Measurements from ENCODE around the gene SLC4A1. TPM values are rescaled to one million over a fixed set of nuclear protein-coding genes. Genes with fewer than 3 reads are reported as not detected.
"Not testable (repeated sequence)": the region's sequence is repeated elsewhere in the genome, so short reads cannot be mapped to it uniquely, and the experiment has no call there.

SLC4A1 gene
- total RNA-seq, 1 experiment from 2014 or later: 0.04 TPM

GRCh38 chr17:44255915-44256314, 12.0 kb downstream of the SLC4A1 start:
- DNase-seq: no peak

GRCh38 chr17:44254361-44255095, 13.4 kb downstream of the SLC4A1 start:
- DNase-seq: no peak
- Histone ChIP-seq H3K9me3 (replicated peaks) (no peaks in the 10 kb centered on the region), H3K36me3 (no peaks in the 10 kb centered on the region), H3K4me1 (no peaks in the 10 kb centered on the region), H3K27ac (no peak overlapping the region), H3K4me3 (no peak overlapping the region), H3K27me3 (0 out of 2 replicates have a peak, but pooled peaks cover 13% of the 10 kb centered on the region)

More at GRCh38 chr17:44255915-44256314, 12.0 kb downstream of the SLC4A1 start:
- H3K27ac ChIP-seq: no peak overlapping the region
- H3K9me3 ChIP-seq (replicated peaks): no peaks in the 10 kb centered on the region
- no peaks in the 10 kb centered on the region for H3K4me1 ChIP-seq
- H3K4me3 ChIP-seq: no peak overlapping the region
- 0 out of 2 replicates have a peak, but pooled peaks cover 15% of the 10 kb centered on the region for H3K27me3 ChIP-seq
- no peaks in the 10 kb centered on the region for H3K36me3 ChIP-seq

- Histone ChIP-seq H3K9me3 (replicated peaks) (no peaks in the 10 kb centered on the region), H3K27ac (no peak overlapping the region), H3K36me3 (no peaks in the 10 kb centered on the region), H3K4me1 (0 out of 2 replicates have a peak, but pooled peaks cover 3% of the 10 kb centered on the region), H3K4me3 (no peak overlapping the region), H3K27me3 (0 out of 2 replicates have a peak, but pooled peaks cover 13% of the 10 kb centered on the region)
- DNase-seq: no peak
Measured at GRCh38 chr17:44253006-44253405, 14.9 kb downstream of the SLC4A1 start.

- no peak overlapping the region for H3K4me3 ChIP-seq
- no peaks in the 10 kb centered on the region for H3K9me3 ChIP-seq (replicated peaks)
- no peak for DNase-seq
- H3K27ac ChIP-seq: no peak overlapping the region
- H3K36me3 ChIP-seq: no peaks in the 10 kb centered on the region
- H3K4me1 ChIP-seq: peaks cover 22% of the 10 kb centered on the region
- 0 out of 2 replicates have a peak, but pooled peaks cover 7% of the 10 kb centered on the region for H3K27me3 ChIP-seq
Measured at GRCh38 chr17:44251062-44251461, 16.9 kb downstream of the SLC4A1 start.

- Histone ChIP-seq H3K27me3 (0 out of 2 replicates have a peak, but pooled peaks cover 5% of the 10 kb centered on the region), H3K4me3 (no peak overlapping the region), H3K27ac (no peak overlapping the region), H3K9me3 (replicated peaks) (no peaks in the 10 kb centered on the region), H3K36me3 (no peaks in the 10 kb centered on the region), H3K4me1 (peaks cover 28% of the 10 kb centered on the region)
- no peak for DNase-seq
Measured at GRCh38 chr17:44249501-44250246, 18.3 kb downstream of the SLC4A1 start.

GRCh38 chr17:44247876-44248736, 19.8 kb downstream of the SLC4A1 start:
- H3K27me3 ChIP-seq: no peaks in the 10 kb centered on the region
- no peak overlapping the region for H3K27ac ChIP-seq
- no peaks in the 10 kb centered on the region for H3K36me3 ChIP-seq
- no peak for DNase-seq
- no peak overlapping the region for H3K4me3 ChIP-seq
- H3K9me3 ChIP-seq (replicated peaks): no peaks in the 10 kb centered on the region
- H3K4me1 ChIP-seq: peaks cover 28% of the 10 kb centered on the region

- no peak overlapping the region for H3K4me3 ChIP-seq
- peak; percentile 64 to 71 for DNase-seq
- no peaks in the 10 kb centered on the region for H3K27me3 ChIP-seq
- peaks cover 28% of the 10 kb centered on the region for H3K4me1 ChIP-seq
- H3K27ac ChIP-seq: peak overlapping the region; percentile 1; the same call in 1 of the 2 replicates
- H3K9me3 ChIP-seq (replicated peaks): no peaks in the 10 kb centered on the region
- H3K36me3 ChIP-seq: no peaks in the 10 kb centered on the region
Measured at GRCh38 chr17:44247440-44247841, 20.5 kb downstream of the SLC4A1 start.

- Histone ChIP-seq H3K36me3 (no peaks in the 10 kb centered on the region), H3K4me1 (peaks cover 6% of the 10 kb centered on the region), H3K27ac (no peak overlapping the region), H3K4me3 (no peak overlapping the region), H3K27me3 (no peaks in the 10 kb centered on the region), H3K9me3 (replicated peaks) (no peaks in the 10 kb centered on the region)
- DNase-seq: no peak
Measured at GRCh38 chr17:44241106-44241624, 26.8 kb downstream of the SLC4A1 start.

- not testable (repeated sequence) for H3K36me3 ChIP-seq; DNase-seq; H3K4me1 ChIP-seq; H3K27me3 ChIP-seq; H3K4me3 ChIP-seq; H3K27ac ChIP-seq; H3K9me3 ChIP-seq (replicated peaks)
Measured at GRCh38 chr17:44237886-44238285, 30.0 kb downstream of the SLC4A1 start.

- H3K4me3 ChIP-seq: no peak overlapping the region
- no peak for DNase-seq
- H3K9me3 ChIP-seq (replicated peaks): no peaks in the 10 kb centered on the region
- H3K4me1 ChIP-seq: peaks cover 8% of the 10 kb centered on the region; the same call in 1 of the 2 replicates
- no peak overlapping the region for H3K27ac ChIP-seq
- no peaks in the 10 kb centered on the region for H3K36me3 ChIP-seq
- H3K27me3 ChIP-seq: peaks cover 4% of the 10 kb centered on the region; the same call in 1 of the 2 replicates
Measured at GRCh38 chr17:44236444-44236991, 31.4 kb downstream of the SLC4A1 start.

- Histone ChIP-seq H3K27me3 (peaks cover 4% of the 10 kb centered on the region; the same call in 1 of the 2 replicates), H3K36me3 (no peaks in the 10 kb centered on the region), H3K4me1 (peaks cover 8% of the 10 kb centered on the region; the same call in 1 of the 2 replicates), H3K9me3 (replicated peaks) (no peaks in the 10 kb centered on the region), H3K4me3 (no peak overlapping the region), H3K27ac (no peak overlapping the region)
- DNase-seq: no peak
Measured at GRCh38 chr17:44235583-44235936, 32.4 kb downstream of the SLC4A1 start.

GRCh38 chr17:44233582-44233981, 34.4 kb downstream of the SLC4A1 start:
- H3K9me3 ChIP-seq (replicated peaks): no peaks in the 10 kb centered on the region
- no peak overlapping the region for H3K27ac ChIP-seq
- H3K4me3 ChIP-seq: no peak overlapping the region
- H3K36me3 ChIP-seq: no peaks in the 10 kb centered on the region
- no peak for DNase-seq
- peaks cover 8% of the 10 kb centered on the region; the same call in 1 of the 2 replicates for H3K4me1 ChIP-seq
- H3K27me3 ChIP-seq: peaks cover 4% of the 10 kb centered on the region; the same call in 1 of the 2 replicates

GRCh38 chr17:44232061-44232460, 35.9 kb downstream of the SLC4A1 start:
- Histone ChIP-seq H3K4me3 (no peak overlapping the region), H3K27me3 (peaks cover 4% of the 10 kb centered on the region; the same call in 1 of the 2 replicates), H3K27ac (no peak overlapping the region), H3K4me1 (peaks cover 8% of the 10 kb centered on the region; the same call in 1 of the 2 replicates), H3K36me3 (no peaks in the 10 kb centered on the region), H3K9me3 (replicated peaks) (no peaks in the 10 kb centered on the region)
- DNase-seq: no peak

- Histone ChIP-seq H3K36me3 (no peaks in the 10 kb centered on the region), H3K9me3 (replicated peaks) (no peaks in the 10 kb centered on the region), H3K4me1 (peaks cover 8% of the 10 kb centered on the region; the same call in 1 of the 2 replicates), H3K27me3 (peaks cover 4% of the 10 kb centered on the region; the same call in 1 of the 2 replicates), H3K4me3 (no peak overlapping the region), H3K27ac (no peak overlapping the region)
- no peak for DNase-seq
Measured at GRCh38 chr17:44230140-44230539, 37.8 kb downstream of the SLC4A1 start.
